ENCODE results near the gene RCC2. TPM values are rescaled to one million over a fixed set of nuclear protein-coding genes. Genes with fewer than 3 reads are reported as not detected.

RCC2 gene
- total RNA-seq, 1 experiment from 2014 or later: 473 TPM

GRCh38 chr1:17365293-17365692 lies 74.2 kb downstream of the RCC2 start:
- peaks cover 8 to 15% of the 10 kb centered on the region in 2 experiments for H3K4me1 Mint-ChIP-seq
- H3K14ac ChIP-seq (ENCODE audit: insufficient read depth, low read length): no peak overlapping the region
- no peak overlapping the region for H2AK5ac ChIP-seq (ENCODE audit: insufficient read length, low read length)
- WGBS (ENCODE audit: extremely low coverage, insufficient read length, low lambda C conversion rate): no CpG with 5 or more reads among the region's 3 CpGs
- H3K27me3 Mint-ChIP-seq (ENCODE audit: low read depth): peaks cover 11% of the 10 kb centered on the region
- H3K4me2 ChIP-seq (ENCODE audit: insufficient read depth, insufficient read length, low read length): no peak overlapping the region
- no peak for TF ChIP-seq CTCF (conservative IDR thresholded peaks at IDR 0.05)
- no peak overlapping the region for H3K56ac ChIP-seq (ENCODE audit: insufficient read length, low read depth, low read length)
- no peak overlapping the region for H2BK5ac ChIP-seq (ENCODE audit: insufficient read length, low read length)
- H3K79me1 ChIP-seq (ENCODE audit: insufficient read depth, low read depth, low read length, poor library complexity, severe bottlenecking): no peaks in the 10 kb centered on the region
- no peak overlapping the region for H4K8ac ChIP-seq (replicated peaks; ENCODE audit: insufficient read length, low read depth, low read length)
- H3K23me2 ChIP-seq (ENCODE audit: insufficient read length, low read depth, low read length, poor library complexity, severe bottlenecking): no peaks in the 10 kb centered on the region
- no peak overlapping the region for H3K9ac ChIP-seq (ENCODE audit: extremely low read depth, insufficient read length, low read length)
- H3K23ac ChIP-seq (ENCODE audit: insufficient read length, low read depth, low read length): no peak overlapping the region
- H2BK20ac ChIP-seq (ENCODE audit: low read depth, low read length, poor library complexity, severe bottlenecking): no peak overlapping the region
- H2AFZ ChIP-seq (ENCODE audit: low read length): no peak overlapping the region
- H4K5ac ChIP-seq (ENCODE audit: insufficient read length, low read depth, low read length): no peak overlapping the region
- no peak overlapping the region for H3K4ac ChIP-seq (ENCODE audit: low read depth, low read length)
- H3K27me3 ChIP-seq (ENCODE audit: insufficient read depth, low read length): no peaks in the 10 kb centered on the region
- H2BK15ac ChIP-seq (ENCODE audit: low read depth, low read length): no peak overlapping the region
- no peaks in the 10 kb centered on the region for H3K9me3 ChIP-seq (ENCODE audit: control insufficient read depth, low read depth, low read length)
- no peaks in the 10 kb centered on the region for H3K79me2 ChIP-seq (ENCODE audit: insufficient read depth, low read length)
- no peak for DNase-seq
- no peak overlapping the region for H3K4me3 Mint-ChIP-seq
- H3K27ac Mint-ChIP-seq: no peak overlapping the region
- H4K91ac ChIP-seq (ENCODE audit: insufficient read length, low read depth, low read length): no peak overlapping the region
- H3K36me3 Mint-ChIP-seq (ENCODE audit: insufficient read depth in 1 of 3, low read depth in 3 of 3): no peaks in the 10 kb centered on the region
- no peak overlapping the region for H3T11ph ChIP-seq (ENCODE audit: low read length)
- no peak overlapping the region for H2BK120ac ChIP-seq (ENCODE audit: low read depth, low read length, poor library complexity, severe bottlenecking)
- H3K4me1 ChIP-seq (ENCODE audit: insufficient read depth, low read length): no peaks in the 10 kb centered on the region
- H3K18ac ChIP-seq (ENCODE audit: insufficient read length, low read depth, low read length): no peak overlapping the region
- H3K9me3 Mint-ChIP-seq: no peaks in the 10 kb centered on the region
- no peak overlapping the region for H3K27ac ChIP-seq (ENCODE audit: insufficient read length, low read depth, low read length)
- no peaks in the 10 kb centered on the region for H4K20me1 ChIP-seq (ENCODE audit: control insufficient read depth, insufficient read depth, insufficient read length)
- no peak overlapping the region for H2BK12ac ChIP-seq (ENCODE audit: insufficient read length, low read depth, low read length)
